HepG2 (cell line): ENCODE results near the gene FGD3. TPM values are rescaled to one million over a fixed set of nuclear protein-coding genes. Genes with fewer than 3 reads are reported as not detected.

ENCODE experiments used
- ATAC-seq: fragments of 200-7000 bp; cut with Tn5 transposase; 3 replicates; pipeline ENCODE4 v1.9.1; 2020; ENCODE audit warnings: mild to moderate bottlenecking, moderate library complexity
- BruUV-seq: library from RNA; stranded (reverse); fragments of 400-500 nt; replicated peaks from 2 replicates; lab custom pipeline; 2021; lab: Mats Ljungman, UMichigan
- CTCF ChIA-PET: fragments of 300-600 bp; formaldehyde crosslinking; extraction: SDS; loops from one replicate; lab custom pipeline; 2021; ENCODE audit warnings: low total read pairs, inconsistent platforms, low intra/inter-chr PET ratio; lab: Yijun Ruan, JAX
- POLR2A ChIA-PET: fragments of 350-600 bp; sonication (Branson Sonifier 250); formaldehyde crosslinking; loops from one replicate; lab custom pipeline; 2020; ENCODE audit warnings: antibody characterized with exemption, inconsistent platforms; lab: Yijun Ruan, JAX
- DNase-seq: peaks from one replicate; pipeline ENCODE4 v3.0.0-alpha.2; 2015; ENCODE audit warnings: low spot score
- FAIRE-seq: peaks from 3 replicates; lab custom pipeline; 2011; peaks lifted over from hg19 to GRCh38; lab: Jason Lieb, UNC
- H2AFZ ChIP-seq: one replicate; pipeline ENCODE4 v1.6.1; 2011; ENCODE audit warnings: low read length, inconsistent platforms
- H3K27ac ChIP-seq: fragments of 300-600 bp; 3 replicates; pipeline ENCODE4 v1.8.0; 2011; ENCODE audit warnings: mixed run types, mild to moderate bottlenecking, mixed read lengths, low read length, inconsistent platforms; ENCODE audit not compliant: insufficient read depth; ENCODE audit errors: extremely low read length
- H3K27me3 ChIP-seq, 2 experiments: fragments of 200-600 bp in 1 of 2; 2 replicates in 1 of 2; 3 replicates in 1 of 2; pipeline versions ENCODE4 v1.6.0 to v1.8.0; 2011; ENCODE audit warnings: low read length in 2 of 2, mild to moderate bottlenecking in 2 of 2, moderate library complexity in 2 of 2, inconsistent platforms in 1 of 2; ENCODE audit not compliant: insufficient read depth in 2 of 2, control insufficient read depth in 1 of 2
- H3K36me3 ChIP-seq, 2 experiments: fragments of 200-600 bp in 1 of 2; replicated peaks in 1 of 2; 2 replicates in 1 of 2; 3 replicates in 1 of 2; pipeline versions ENCODE4 v1.5.1 to v1.8.0; 2011; ENCODE audit warnings: low read length in 2 of 2, inconsistent platforms in 1 of 2; ENCODE audit not compliant: insufficient read depth in 2 of 2, control insufficient read depth in 1 of 2
- H3K4me1 ChIP-seq: 2 replicates; pipeline ENCODE4 v1.5.1; 2012; ENCODE audit warnings: low read length, inconsistent platforms; ENCODE audit not compliant: insufficient read depth
- H3K4me2 ChIP-seq: 2 replicates; pipeline ENCODE4 v1.6.0; 2011; ENCODE audit warnings: low read depth, low read length, inconsistent platforms
- H3K4me3 ChIP-seq, 3 experiments: fragments of 200-600 bp in 1 of 3; sonication (generic), shearing (Covaris generic) in 1 of 3; replicated peaks in 1 of 3; 2 replicates each; pipeline ENCODE4 v1.5.1; 2011 to 2016; ENCODE audit warnings: low read length in 3 of 3, inconsistent platforms in 2 of 3, low read depth in 2 of 3, mild to moderate bottlenecking in 2 of 3, control low read depth in 1 of 3, mixed read lengths in 1 of 3; ENCODE audit not compliant: insufficient read depth in 1 of 3
- H3K79me2 ChIP-seq: one replicate; pipeline ENCODE4 v1.6.1; 2011; ENCODE audit warnings: low read length, inconsistent platforms; ENCODE audit not compliant: insufficient read depth
- H3K9ac ChIP-seq: 2 replicates; pipeline ENCODE4 v1.6.0; 2011; ENCODE audit warnings: mild to moderate bottlenecking, low read depth, low read length, inconsistent platforms; ENCODE audit not compliant: insufficient read depth
- H3K9me3 ChIP-seq: 2 replicates; pipeline ENCODE4 v1.5.1; 2012; ENCODE audit warnings: mild to moderate bottlenecking, low read length
- H4K20me1 ChIP-seq: 2 replicates; pipeline ENCODE4 v1.6.0; 2011; ENCODE audit warnings: inconsistent platforms, mild to moderate bottlenecking, low read length, moderate library complexity; ENCODE audit not compliant: insufficient read depth
- ATM ChIP-seq: fragments of 450-650 bp; IDR thresholded peaks from 2 replicates; pipeline ENCODE4 v1.7.1; 2017; ENCODE audit warnings: mild to moderate bottlenecking, borderline replicate concordance
- CREB1 ChIP-seq, 2 experiments: fragments of 450-650 bp in 1 of 2; IDR thresholded peaks; 2 replicates each; pipeline ENCODE4 v1.6.1; 2016 to 2017; ENCODE audit warnings: control low read depth in 1 of 2, mild to moderate bottlenecking in 1 of 2, missing compliant biosample characterization in 1 of 2, missing genetic modification characterization in 1 of 2
- KLF15 ChIP-seq: sonication (generic); formaldehyde crosslinking; IDR thresholded peaks from 2 replicates; pipeline ENCODE4 v1.8.1; 2023; ENCODE audit warnings: borderline replicate concordance, mild to moderate bottlenecking, inconsistent platforms, missing genetic modification reagents, mixed read lengths
- MYC ChIP-seq: sonication (generic); formaldehyde crosslinking; IDR thresholded peaks from 2 replicates; pipeline ENCODE4 v1.9.0; 2021; ENCODE audit warnings: missing genetic modification reagents, borderline replicate concordance
- NCOA5 ChIP-seq: sonication (generic); formaldehyde crosslinking; IDR thresholded peaks from 2 replicates; pipeline ENCODE4 v1.4.0; 2020; ENCODE audit warnings: missing genetic modification reagents
- NR2F2 ChIP-seq: IDR thresholded peaks from 2 replicates; pipeline ENCODE4 v1.6.1; 2012; ENCODE audit warnings: low read depth, inconsistent platforms, borderline replicate concordance
- RNF2 ChIP-seq: fragments of 450-650 bp; conservative IDR thresholded peaks from 2 replicates; pipeline ENCODE4 v1.6.1; 2016; ENCODE audit warnings: low read depth
- SMARCE1 ChIP-seq: fragments of 450-650 bp; IDR thresholded peaks from 2 replicates; pipeline ENCODE4 v1.6.1; 2017; ENCODE audit warnings: borderline replicate concordance
- SMYD3 ChIP-seq: sonication (generic); formaldehyde crosslinking; IDR thresholded peaks from 2 replicates; pipeline ENCODE4 v1.8.1; 2023; ENCODE audit warnings: mild to moderate bottlenecking, missing genetic modification reagents
- U2AF2 ChIP-seq: fragments of 200-400 bp; formaldehyde crosslinking; IDR thresholded peaks from 2 replicates; pipeline ENCODE4 v1.6.1; 2017; ENCODE audit warnings: low read depth, mild to moderate bottlenecking, low read length
- YY1 ChIP-seq: IDR thresholded peaks from 2 replicates; pipeline ENCODE4 v1.6.1; 2011; ENCODE audit warnings: low read length, low read depth, moderate library complexity, mild to moderate bottlenecking; ENCODE audit not compliant: insufficient read depth, insufficient replicate concordance
- ZNF136 ChIP-seq: sonication (generic); formaldehyde crosslinking; IDR thresholded peaks from 2 replicates; pipeline ENCODE4 v1.8.1; 2022; ENCODE audit warnings: low read depth, mild to moderate bottlenecking, moderate library complexity, missing genetic modification reagents
- ZNF569 ChIP-seq: sonication (generic); formaldehyde crosslinking; IDR thresholded peaks from 2 replicates; pipeline ENCODE4 v1.5.0; 2020; ENCODE audit warnings: mild to moderate bottlenecking, missing genetic modification reagents, moderate library complexity, borderline replicate concordance
- WGBS: methylation state at CpG from one replicate; pipeline ENCODE4 v1.1.6; 2017; ENCODE audit warnings: low lambda C conversion rate; 5-methylcytosine and 5-hydroxymethylcytosine counted together
- in situ Hi-C: cut with HindIII; loops from 2 replicates; pipeline ENCODE4 v1.10.0; 2017; ENCODE audit warnings: low pct_unique_long_range_greater_than_20kb; ENCODE audit not compliant: extremely low pct_ligation_motif_present
- intact Hi-C: fragments of 100-400 bp; cut with micrococcal nuclease; formaldehyde crosslinking; loops from one replicate; pipeline ENCODE4 v1.10.0; 2022; ENCODE audit not compliant: unreplicated experiment
- polyA plus RNA-seq, 8 experiments: library from polyadenylated mRNA; depleted of rRNA in 3 of 8; stranded (reverse) in 7 of 8; unstranded in 1 of 8; fragments of >200 nt; fragmentation: Illumina TruSeq in 4 of 8; extraction: Trizol in 4 of 8; gene quantifications; 2 replicates each; pipeline versions ENCODE4 v1.2.1 to v1.2.3, GENCODE V29; 2011 to 2016; ENCODE audit warnings: low read depth in 4 of 8, missing spikeins in 1 of 8, mixed read lengths in 1 of 8; ENCODE audit not compliant: insufficient read depth in 1 of 8
- total RNA-seq, 5 experiments: library from RNA; depleted of rRNA; stranded (reverse); fragments of >200 nt; fragmentation: Illumina TruSeq; extraction: Trizol; gene quantifications; 2 replicates each; pipeline ENCODE4 v1.2.3, GENCODE V29; 2016; ENCODE audit warnings: low read depth in 1 of 5
- TF ChIP-seq, protein P1 (sequence below): sonication (generic); formaldehyde crosslinking; IDR thresholded peaks from 2 replicates; pipeline ENCODE4 v1.5.0; 2020; ENCODE audit warnings: missing genetic modification reagents, mild to moderate bottlenecking, borderline replicate concordance
- TF ChIP-seq, protein P2 (sequence below): sonication (generic); formaldehyde crosslinking; IDR thresholded peaks from 2 replicates; pipeline ENCODE4 v1.8.1; 2023; ENCODE audit warnings: mild to moderate bottlenecking, moderate library complexity, missing genetic modification reagents
- TF ChIP-seq, protein P3 (sequence below): sonication (generic); formaldehyde crosslinking; IDR thresholded peaks from 2 replicates; pipeline ENCODE4 v1.5.1; 2020; ENCODE audit warnings: missing genetic modification reagents, mild to moderate bottlenecking, borderline replicate concordance
- TF ChIP-seq, protein P4 (sequence below): sonication (generic); formaldehyde crosslinking; IDR thresholded peaks from 2 replicates; pipeline ENCODE4 v1.4.0; 2020; ENCODE audit warnings: missing genetic modification reagents, borderline replicate concordance
- TF ChIP-seq, protein P5 (sequence below): sonication (generic); formaldehyde crosslinking; IDR thresholded peaks from 2 replicates; pipeline ENCODE4 v1.4.0; 2020; ENCODE audit warnings: missing genetic modification reagents

The FGD3 gene
- total and polyA plus RNA-seq, 2 of the 13 experiments (the other 11 are each of a cell fraction or from before 2014, with no cell fraction given), result 0.53 to 1.1 TPM

DNA sequence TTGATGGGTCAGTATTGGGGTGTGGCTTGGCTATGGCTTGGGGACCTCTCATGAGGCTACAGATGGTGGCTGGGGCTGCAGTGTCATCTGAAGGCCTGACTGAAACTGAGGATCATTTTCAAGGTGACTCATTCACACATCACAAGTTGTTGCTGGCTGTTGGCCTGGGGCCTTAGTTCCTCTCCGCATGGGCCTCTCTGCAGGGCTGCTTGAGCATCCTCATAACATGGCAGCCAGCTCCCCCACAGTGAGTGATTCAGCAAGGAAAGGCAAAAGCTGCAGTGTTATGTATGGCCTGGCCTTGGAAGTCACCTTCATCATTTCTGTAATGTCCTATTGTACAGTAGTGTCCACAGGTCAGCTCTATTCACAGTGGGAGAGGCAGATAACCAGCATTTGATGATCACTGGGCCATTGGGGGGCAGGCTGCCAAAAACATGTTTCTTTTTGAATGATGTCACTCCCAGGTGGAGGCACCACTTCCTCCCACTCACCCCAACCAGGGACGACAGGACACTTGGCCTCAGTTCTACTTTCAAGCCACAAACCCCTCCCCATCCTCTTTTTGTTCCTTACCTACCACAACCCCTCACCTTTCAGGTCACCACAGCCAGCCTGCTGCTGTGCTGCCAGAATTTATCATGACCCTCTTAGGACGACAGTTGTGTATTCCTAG, 14.4 kb downstream of the FGD3 start:
- BruUV-seq, result no TSS peak
- H3K9ac ChIP-seq, result no peak overlapping the region
- CTCF ChIA-PET, result no interaction called here
- peaks cover 39% of the 10 kb centered on the region for H3K4me1 ChIP-seq
- no peak for ATAC-seq
- DNase-seq, result no peak
- no peak overlapping the region for H3K4me3 ChIP-seq
- H3K4me2 ChIP-seq, result no peak overlapping the region
- in situ Hi-C loops (no loop called here), intact Hi-C loops (no loop called here)
- 0 out of 5 replicates have a peak, but pooled peaks cover 0 to 1% of the 10 kb centered on the region in 2 experiments for H3K27me3 ChIP-seq
- H3K9me3 ChIP-seq, result no peaks in the 10 kb centered on the region
- H3K27ac ChIP-seq, result no peak overlapping the region
- no peaks in the 10 kb centered on the region for H3K79me2 ChIP-seq
- 45% methylated on average over 2 of the region's 3 CpGs for WGBS
- POLR2A ChIA-PET, result no interaction called here
- H3K36me3 ChIP-seq, result no peaks in the 10 kb centered on the region
- no peaks in the 10 kb centered on the region for H4K20me1 ChIP-seq
- no peak for FAIRE-seq
- no peak overlapping the region for H2AFZ ChIP-seq
- TF ChIP-seq U2AF2 (no peak), RNF2 (no peak), CREB1 (IDR thresholded peaks at IDR 0.05) (no peak), CREB1 (CRISPR knock-in tag; IDR thresholded peaks at IDR 0.05) (no peak), NR2F2 (no peak), KLF15 (CRISPR knock-in tag) (no peak), MYC (CRISPR knock-in tag) (no peak), SMYD3 (CRISPR knock-in tag) (no peak), ZNF569 (CRISPR knock-in tag) (no peak), ZNF136 (CRISPR knock-in tag) (no peak), NCOA5 (CRISPR knock-in tag) (no peak), ATM (no peak), YY1 (no peak), SMARCE1 (no peak)
- TF ChIP-seq, protein P1, sequence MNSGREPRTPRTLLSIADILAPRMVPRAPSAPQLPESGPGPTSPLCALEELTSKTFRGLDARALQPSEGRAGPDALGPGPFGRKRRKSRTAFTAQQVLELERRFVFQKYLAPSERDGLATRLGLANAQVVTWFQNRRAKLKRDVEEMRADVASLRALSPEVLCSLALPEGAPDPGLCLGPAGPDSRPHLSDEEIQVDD, result no peak
- TF ChIP-seq, protein P2, sequence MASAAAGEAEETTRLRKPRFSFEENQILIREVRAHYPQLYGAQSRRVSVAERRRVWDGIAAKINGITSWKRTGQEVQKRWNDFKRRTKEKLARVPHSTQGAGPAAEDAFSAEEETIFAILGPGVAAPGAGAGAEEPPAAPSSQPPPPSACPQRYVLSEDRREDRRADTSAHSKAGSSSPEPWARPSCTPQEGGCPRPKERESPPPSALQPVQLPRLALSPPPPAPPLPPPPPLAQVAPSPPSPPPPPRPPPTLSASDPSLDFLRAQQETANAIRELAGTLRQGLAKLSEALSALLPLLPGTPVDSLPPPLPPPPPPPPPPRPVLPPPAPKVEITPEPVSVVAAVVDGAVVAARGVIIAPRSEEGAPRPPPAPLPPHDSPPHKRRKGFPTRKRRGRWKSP (CRISPR knock-in tag), result no peak
- TF ChIP-seq, protein P3, sequence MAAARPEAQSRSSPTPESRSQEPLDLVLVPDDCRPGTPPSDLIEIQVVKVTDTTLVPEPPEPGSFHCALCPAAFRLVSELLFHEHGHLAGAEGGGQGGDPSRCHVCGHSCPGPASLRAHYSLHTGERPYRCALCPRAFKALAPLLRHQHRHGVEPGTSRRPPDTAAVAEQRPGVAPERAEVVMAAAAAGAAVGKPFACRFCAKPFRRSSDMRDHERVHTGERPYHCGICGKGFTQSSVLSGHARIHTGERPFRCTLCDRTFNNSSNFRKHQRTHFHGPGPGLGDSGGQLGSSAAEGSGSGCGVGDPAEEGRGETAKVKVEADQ (CRISPR knock-in tag), result no peak
- TF ChIP-seq, protein P4, sequence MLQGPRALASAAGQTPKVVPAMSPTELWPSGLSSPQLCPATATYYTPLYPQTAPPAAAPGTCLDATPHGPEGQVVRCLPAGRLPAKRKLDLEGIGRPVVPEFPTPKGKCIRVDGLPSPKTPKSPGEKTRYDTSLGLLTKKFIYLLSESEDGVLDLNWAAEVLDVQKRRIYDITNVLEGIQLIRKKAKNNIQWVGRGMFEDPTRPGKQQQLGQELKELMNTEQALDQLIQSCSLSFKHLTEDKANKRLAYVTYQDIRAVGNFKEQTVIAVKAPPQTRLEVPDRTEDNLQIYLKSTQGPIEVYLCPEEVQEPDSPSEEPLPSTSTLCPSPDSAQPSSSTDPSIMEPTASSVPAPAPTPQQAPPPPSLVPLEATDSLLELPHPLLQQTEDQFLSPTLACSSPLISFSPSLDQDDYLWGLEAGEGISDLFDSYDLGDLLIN, result no peak
- TF ChIP-seq, protein P5, sequence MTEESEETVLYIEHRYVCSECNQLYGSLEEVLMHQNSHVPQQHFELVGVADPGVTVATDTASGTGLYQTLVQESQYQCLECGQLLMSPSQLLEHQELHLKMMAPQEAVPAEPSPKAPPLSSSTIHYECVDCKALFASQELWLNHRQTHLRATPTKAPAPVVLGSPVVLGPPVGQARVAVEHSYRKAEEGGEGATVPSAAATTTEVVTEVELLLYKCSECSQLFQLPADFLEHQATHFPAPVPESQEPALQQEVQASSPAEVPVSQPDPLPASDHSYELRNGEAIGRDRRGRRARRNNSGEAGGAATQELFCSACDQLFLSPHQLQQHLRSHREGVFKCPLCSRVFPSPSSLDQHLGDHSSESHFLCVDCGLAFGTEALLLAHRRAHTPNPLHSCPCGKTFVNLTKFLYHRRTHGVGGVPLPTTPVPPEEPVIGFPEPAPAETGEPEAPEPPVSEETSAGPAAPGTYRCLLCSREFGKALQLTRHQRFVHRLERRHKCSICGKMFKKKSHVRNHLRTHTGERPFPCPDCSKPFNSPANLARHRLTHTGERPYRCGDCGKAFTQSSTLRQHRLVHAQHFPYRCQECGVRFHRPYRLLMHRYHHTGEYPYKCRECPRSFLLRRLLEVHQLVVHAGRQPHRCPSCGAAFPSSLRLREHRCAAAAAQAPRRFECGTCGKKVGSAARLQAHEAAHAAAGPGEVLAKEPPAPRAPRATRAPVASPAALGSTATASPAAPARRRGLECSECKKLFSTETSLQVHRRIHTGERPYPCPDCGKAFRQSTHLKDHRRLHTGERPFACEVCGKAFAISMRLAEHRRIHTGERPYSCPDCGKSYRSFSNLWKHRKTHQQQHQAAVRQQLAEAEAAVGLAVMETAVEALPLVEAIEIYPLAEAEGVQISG (CRISPR knock-in tag), result no peak
